ENCODE results near the gene LMAN1L. TPM values are rescaled to one million over a fixed set of nuclear protein-coding genes. Genes with fewer than 3 reads are reported as not detected.

The LMAN1L gene
- not detected in 2 replicates for total RNA-seq (2021)
- long read RNA-seq = 0 reads

DNA sequence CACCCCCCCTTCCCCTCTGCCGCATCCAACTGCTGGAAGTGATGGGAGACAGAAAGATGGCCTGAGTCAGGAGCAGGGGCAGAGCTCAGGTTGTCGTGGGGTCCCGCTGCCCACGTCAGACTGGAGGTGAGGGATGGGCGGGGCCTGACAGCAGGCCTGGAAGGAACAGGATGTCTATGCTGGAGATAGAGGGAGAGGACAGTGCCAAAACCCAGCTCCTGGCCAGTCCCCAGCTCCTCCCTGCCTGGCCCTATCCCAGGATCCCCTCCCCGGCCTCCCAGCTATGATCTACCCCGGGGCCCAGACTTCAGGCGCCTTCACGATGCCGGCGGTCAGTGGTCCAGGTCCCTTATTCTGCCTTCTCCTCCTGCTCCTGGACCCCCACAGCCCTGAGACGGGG lies at the start of gene LMAN1L:
Gene LMAN1L (plus strand): TSS at position 303 of the 400 bp plus-strand sequence. CDS start 20 bp downstream, at position 323.
- no peaks in the 10 kb centered on the region for H3K9me3 ChIP-seq (ENCODE audit: control insufficient read depth, low read depth, low read length)
- Mint-ChIP-seq H3K9me3 (no peaks in the 10 kb centered on the region; a peak in 1 of 5 replicates), H3K36me3 (ENCODE audit: insufficient read depth in 1 of 3, low read depth in 3 of 3) (no peaks in the 10 kb centered on the region), H3K27me3 (ENCODE audit: low read depth) (peaks cover 12% of the 10 kb centered on the region), H3K4me3 (no peak within 1 kb of the TSS), H3K4me1 (peaks cover 16 to 30% of the 10 kb centered on the region in 2 experiments), H3K27ac (no peak within 1 kb of the TSS)
- H3K18ac ChIP-seq (ENCODE audit: insufficient read length, low read depth, low read length) = no peak within 1 kb of the TSS
- no peak within 1 kb of the TSS for H2BK20ac ChIP-seq (ENCODE audit: low read depth, low read length, poor library complexity, severe bottlenecking)
- H3K14ac ChIP-seq (ENCODE audit: insufficient read depth, low read length) = no peak within 1 kb of the TSS; the same call in 1 of the 2 replicates
- DNase-seq = no peak
- WGBS (ENCODE audit: extremely low coverage, insufficient read length, low lambda C conversion rate) = no CpG with 5 or more reads among the region's 12 CpGs
- H3K9ac ChIP-seq (ENCODE audit: extremely low read depth, insufficient read length, low read length) = no peak within 1 kb of the TSS
- no peak within 1 kb of the TSS for H2AFZ ChIP-seq (ENCODE audit: low read length)
- no peak within 1 kb of the TSS for H3K27ac ChIP-seq (ENCODE audit: insufficient read length, low read depth, low read length)
- H3K4me1 ChIP-seq (ENCODE audit: insufficient read depth, low read length) = no peaks in the 10 kb centered on the region
- no peaks in the 10 kb centered on the region for H3K79me2 ChIP-seq (ENCODE audit: insufficient read depth, low read length)
- H2AK5ac ChIP-seq (ENCODE audit: insufficient read length, low read length) = no peak within 1 kb of the TSS
- no peak within 1 kb of the TSS for H2BK15ac ChIP-seq (ENCODE audit: low read depth, low read length)
- H3K4ac ChIP-seq (ENCODE audit: low read depth, low read length) = no peak within 1 kb of the TSS
- H3K56ac ChIP-seq (ENCODE audit: insufficient read length, low read depth, low read length) = no peak within 1 kb of the TSS
- H3K27me3 ChIP-seq (ENCODE audit: insufficient read depth, low read length) = no peaks in the 10 kb centered on the region
- TF ChIP-seq, protein P1, sequence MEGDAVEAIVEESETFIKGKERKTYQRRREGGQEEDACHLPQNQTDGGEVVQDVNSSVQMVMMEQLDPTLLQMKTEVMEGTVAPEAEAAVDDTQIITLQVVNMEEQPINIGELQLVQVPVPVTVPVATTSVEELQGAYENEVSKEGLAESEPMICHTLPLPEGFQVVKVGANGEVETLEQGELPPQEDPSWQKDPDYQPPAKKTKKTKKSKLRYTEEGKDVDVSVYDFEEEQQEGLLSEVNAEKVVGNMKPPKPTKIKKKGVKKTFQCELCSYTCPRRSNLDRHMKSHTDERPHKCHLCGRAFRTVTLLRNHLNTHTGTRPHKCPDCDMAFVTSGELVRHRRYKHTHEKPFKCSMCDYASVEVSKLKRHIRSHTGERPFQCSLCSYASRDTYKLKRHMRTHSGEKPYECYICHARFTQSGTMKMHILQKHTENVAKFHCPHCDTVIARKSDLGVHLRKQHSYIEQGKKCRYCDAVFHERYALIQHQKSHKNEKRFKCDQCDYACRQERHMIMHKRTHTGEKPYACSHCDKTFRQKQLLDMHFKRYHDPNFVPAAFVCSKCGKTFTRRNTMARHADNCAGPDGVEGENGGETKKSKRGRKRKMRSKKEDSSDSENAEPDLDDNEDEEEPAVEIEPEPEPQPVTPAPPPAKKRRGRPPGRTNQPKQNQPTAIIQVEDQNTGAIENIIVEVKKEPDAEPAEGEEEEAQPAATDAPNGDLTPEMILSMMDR (conservative IDR thresholded peaks at IDR 0.05) = no peak
- H4K8ac ChIP-seq (replicated peaks; ENCODE audit: insufficient read length, low read depth, low read length) = no peak within 1 kb of the TSS
- H3K23ac ChIP-seq (ENCODE audit: insufficient read length, low read depth, low read length) = no peak within 1 kb of the TSS
- H3K4me2 ChIP-seq (ENCODE audit: insufficient read depth, insufficient read length, low read length) = no peak within 1 kb of the TSS
- no peaks in the 10 kb centered on the region for H3K79me1 ChIP-seq (ENCODE audit: insufficient read depth, low read depth, low read length, poor library complexity, severe bottlenecking)
- no peaks in the 10 kb centered on the region for H4K20me1 ChIP-seq (ENCODE audit: control insufficient read depth, insufficient read depth, insufficient read length)
- H4K91ac ChIP-seq (ENCODE audit: insufficient read length, low read depth, low read length) = no peak within 1 kb of the TSS
- no peak within 1 kb of the TSS for H3T11ph ChIP-seq (ENCODE audit: low read length)
- H2BK120ac ChIP-seq (ENCODE audit: low read depth, low read length, poor library complexity, severe bottlenecking) = no peak within 1 kb of the TSS
- H3K23me2 ChIP-seq (ENCODE audit: insufficient read length, low read depth, low read length, poor library complexity, severe bottlenecking) = no peaks in the 10 kb centered on the region
- H2BK12ac ChIP-seq (ENCODE audit: insufficient read length, low read depth, low read length) = no peak within 1 kb of the TSS
- H4K5ac ChIP-seq (ENCODE audit: insufficient read length, low read depth, low read length) = no peak within 1 kb of the TSS
- no peak within 1 kb of the TSS for H2BK5ac ChIP-seq (ENCODE audit: insufficient read length, low read length)

Data from H9 (cell line).